Endothelial cell of umbilical vein (primary cell): ENCODE results near the gene ITGB8.

Source experiments
- CTCF ChIP-seq, 2 donors: IDR thresholded peaks; 1 replicate in 1 of 2; 2 replicates in 1 of 2; pipeline ENCODE4 v1.5.1; 2011; ENCODE audit warnings: low read length in 2 of 2, mild to moderate bottlenecking in 2 of 2, moderate library complexity in 2 of 2, control low read depth in 1 of 2, inconsistent platforms in 1 of 2, low read depth in 1 of 2; ENCODE audit not compliant: insufficient read depth in 1 of 2; ENCODE audit errors: extremely low read depth in 1 of 2
- EZH2 ChIP-seq: IDR thresholded peaks from 2 replicates; pipeline ENCODE4 v1.6.1; 2012; ENCODE audit warnings: borderline replicate concordance, low read depth, mild to moderate bottlenecking, moderate library complexity, low read length, inconsistent platforms; ENCODE audit not compliant: severe bottlenecking
- FOS ChIP-seq: IDR thresholded peaks from 2 replicates; pipeline ENCODE4 v1.6.1; 2011; ENCODE audit warnings: mild to moderate bottlenecking, low read length, moderate library complexity, borderline replicate concordance; ENCODE audit not compliant: insufficient read depth
- MAX ChIP-seq: IDR thresholded peaks from 2 replicates; pipeline ENCODE4 v1.6.1; 2011; ENCODE audit not compliant: insufficient read depth, insufficient read length
- POLR2A ChIP-seq: IDR thresholded peaks from 2 replicates; pipeline ENCODE4 v1.6.1; 2012; ENCODE audit warnings: low read depth, mild to moderate bottlenecking, control low read depth, low read length
- POLR2AphosphoS5 ChIP-seq: IDR thresholded peaks from 2 replicates; pipeline ENCODE4 v1.6.1; 2012; ENCODE audit warnings: low read depth, mild to moderate bottlenecking, control low read depth, low read length, moderate library complexity; ENCODE audit not compliant: insufficient read depth

DNA sequence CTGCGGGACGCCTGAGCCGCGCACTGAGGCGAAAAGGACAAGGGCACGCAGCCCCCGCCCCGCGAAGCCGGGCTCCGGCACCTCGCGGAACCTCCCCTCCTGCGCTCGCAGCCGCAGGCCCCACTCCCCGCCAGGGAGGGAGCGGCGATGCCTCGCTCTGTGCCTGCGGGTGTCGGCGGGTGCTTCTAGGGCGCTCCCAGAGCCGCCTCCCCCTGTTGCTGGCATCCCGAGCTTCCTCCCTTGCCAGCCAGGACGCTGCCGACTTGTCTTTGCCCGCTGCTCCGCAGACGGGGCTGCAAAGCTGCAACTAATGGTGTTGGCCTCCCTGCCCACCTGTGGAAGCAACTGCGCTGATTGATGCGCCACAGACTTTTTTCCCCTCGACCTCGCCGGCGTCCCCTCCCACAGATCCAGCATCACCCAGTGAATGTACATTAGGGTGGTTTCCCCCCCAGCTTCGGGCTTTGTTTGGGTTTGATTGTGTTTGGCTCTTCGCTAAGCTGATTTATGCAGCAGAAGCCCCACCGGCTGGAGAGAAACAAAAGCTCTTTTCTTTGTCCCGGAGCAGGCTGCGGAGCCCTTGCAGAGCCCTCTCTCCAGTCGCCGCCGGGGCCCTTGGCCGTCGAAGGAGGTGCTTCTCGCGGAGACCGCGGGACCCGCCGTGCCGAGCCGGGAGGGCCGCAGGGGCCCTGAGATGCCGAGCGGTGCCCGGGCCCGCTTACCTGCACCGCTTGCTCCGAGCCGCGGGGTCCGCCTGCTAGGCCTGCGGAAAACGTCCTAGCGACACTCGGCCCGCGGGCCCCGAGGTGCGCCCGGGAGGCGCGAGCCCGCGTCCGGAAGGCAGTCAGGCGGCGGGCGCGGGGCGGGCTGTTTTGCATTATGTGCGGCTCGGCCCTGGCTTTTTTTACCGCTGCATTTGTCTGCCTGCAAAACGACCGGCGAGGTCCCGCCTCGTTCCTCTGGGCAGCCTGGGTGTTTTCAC, 519 bp downstream of the ITGB8 start:
- TF ChIP-seq CTCF (IDR thresholded peaks at IDR 0.05; ENCODE audit: extremely low read depth in 1 of 2, insufficient read depth in 1 of 2, low read depth in 1 of 2, low read length in 2 of 2) (no peak), POLR2A (no peak), FOS (no peak), MAX (no peak), EZH2 (no peak), POLR2AphosphoS5 (no peak)
